Activated CD8-positive, alpha-beta memory T cell treated with anti-CD3 and anti-CD28 coated beads, Interleukin-2, amount 10 ng/mL, durations not matched to agents 7 days and 5 days (primary cell): ENCODE results near the gene GRAMD1B. TPM values are rescaled to one million over a fixed set of nuclear protein-coding genes. Genes with fewer than 3 reads are reported as not detected.
A peak's percentile ranks its signal among the peaks of the same experiment; 100 is the strongest.

ENCODE experiments used
- ATAC-seq: fragments of 150-1000 bp; cut with Tn5 transposase; one replicate; pipeline ENCODE4 v1.10.0; 2021; ENCODE audit warnings: moderate library complexity
- CTCF ChIA-PET: fragments of 350-600 bp; sonication (Branson Sonifier 250); formaldehyde crosslinking; loops from one replicate; lab custom pipeline; 2021; ENCODE audit warnings: antibody characterized with exemption; lab: Charles Lee
- DNase-seq: peaks from one replicate; pipeline ENCODE4 v3.0.0-alpha.2; 2020
- H3K27ac Mint-ChIP-seq: one replicate; pipeline ENCODE4 v1.8.0; 2021; ENCODE audit warnings: mild to moderate bottlenecking, mixed read lengths
- H3K27me3 Mint-ChIP-seq: one replicate; pipeline ENCODE4 v1.8.0; 2021; ENCODE audit warnings: mixed read lengths
- H3K36me3 Mint-ChIP-seq: one replicate; pipeline ENCODE4 v1.8.0; 2021; ENCODE audit warnings: mild to moderate bottlenecking, mixed read lengths
- H3K4me1 Mint-ChIP-seq: one replicate; pipeline ENCODE4 v1.8.0; 2021; ENCODE audit warnings: mixed read lengths
- H3K4me3 Mint-ChIP-seq: one replicate; pipeline ENCODE4 v1.8.0; 2021; ENCODE audit warnings: mild to moderate bottlenecking, moderate library complexity, mixed read lengths
- H3K9me3 Mint-ChIP-seq: one replicate; pipeline ENCODE4 v1.8.0; 2022; ENCODE audit warnings: low read depth, mixed read lengths
- total RNA-seq, 2 experiments: library from RNA; stranded (reverse); gene quantifications; one replicate each; pipeline ENCODE4 v1.2.3, GENCODE V29; 2021

Gene GRAMD1B
- total RNA-seq, 2 experiments from 2014 or later, result 75.6 to 89.9 TPM

DNA sequence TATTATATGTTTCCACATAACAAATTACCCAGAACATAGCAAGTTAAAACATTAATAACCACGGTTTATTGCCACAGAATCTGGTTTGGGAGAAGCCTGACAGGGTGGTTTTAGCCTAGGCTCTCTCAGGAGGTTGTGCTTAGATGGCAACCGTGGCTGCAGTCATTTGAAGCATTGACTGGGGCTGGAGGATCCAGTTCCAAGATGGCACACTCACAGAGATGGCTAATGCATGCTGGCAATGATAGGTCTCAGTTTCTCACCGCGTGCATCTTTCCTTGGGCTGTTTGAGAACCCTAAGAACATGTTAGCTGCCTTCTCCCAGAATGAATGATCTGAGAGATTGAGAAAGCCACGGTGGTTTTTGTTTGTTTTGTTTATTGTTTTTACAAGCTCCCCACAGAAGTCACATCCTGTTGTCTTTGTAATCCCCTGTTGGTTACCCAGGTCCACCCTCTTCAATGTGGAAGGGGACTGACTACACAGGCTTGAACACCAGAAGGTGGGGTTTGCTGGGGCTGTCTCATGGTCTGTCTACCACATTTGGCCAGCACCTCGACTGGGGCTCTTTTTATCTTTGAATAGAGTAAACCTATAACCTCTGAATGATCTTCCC lies 36.6 kb upstream of the GRAMD1B start:
- DNase-seq (peak; percentile 60), ATAC-seq (peak; percentile 77)
- Mint-ChIP-seq H3K36me3 (peaks cover 24% of the 10 kb centered on the region), H3K9me3 (no peaks in the 10 kb centered on the region), H3K27ac (peak overlapping the region; percentile 50), H3K4me1 (peaks cover 41% of the 10 kb centered on the region), H3K4me3 (no peak overlapping the region), H3K27me3 (peaks cover 3% of the 10 kb centered on the region)
- CTCF ChIA-PET, result interaction anchor here (0.7 to 2.3 kb wide), 8 partner anchors 9 to 85 kb away, joined by 3 to 17 read pairs (median 4); no protein-coding TSS in a partner anchor

DNA sequence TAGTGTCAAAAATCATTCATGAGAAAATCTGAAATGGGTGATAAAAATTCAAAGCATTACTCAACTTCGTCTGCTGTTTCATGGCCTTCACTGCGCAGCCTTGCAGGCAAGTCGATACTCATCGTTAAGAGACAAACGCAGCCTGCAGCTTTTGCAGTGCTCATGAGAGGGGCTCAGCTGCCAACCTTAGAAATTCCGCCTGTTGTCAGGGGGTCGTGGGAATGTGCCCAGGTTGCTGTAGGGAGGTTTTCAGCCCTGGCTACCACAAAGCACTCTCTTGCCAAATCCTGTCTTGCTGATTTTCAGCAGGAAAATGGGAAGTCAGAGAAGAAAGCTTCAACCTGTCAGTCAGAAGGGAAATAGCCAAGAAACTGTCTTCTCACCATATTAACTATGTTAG lies 25.4 kb upstream of the GRAMD1B start:
- CTCF ChIA-PET, result interaction anchor here (1.4 to 5.4 kb wide), 3 partner anchors 25 to 100 kb away, joined by 3 to 101 read pairs (median 10); partner anchors contain the start of gene GRAMD1B
- Mint-ChIP-seq H3K36me3 (peaks cover 3% of the 10 kb centered on the region), H3K4me1 (peaks cover 39% of the 10 kb centered on the region), H3K27me3 (no peaks in the 10 kb centered on the region), H3K9me3 (no peaks in the 10 kb centered on the region), H3K27ac (no peak overlapping the region), H3K4me3 (no peak overlapping the region)
- no peak for ATAC-seq
- no peak for DNase-seq

DNA sequence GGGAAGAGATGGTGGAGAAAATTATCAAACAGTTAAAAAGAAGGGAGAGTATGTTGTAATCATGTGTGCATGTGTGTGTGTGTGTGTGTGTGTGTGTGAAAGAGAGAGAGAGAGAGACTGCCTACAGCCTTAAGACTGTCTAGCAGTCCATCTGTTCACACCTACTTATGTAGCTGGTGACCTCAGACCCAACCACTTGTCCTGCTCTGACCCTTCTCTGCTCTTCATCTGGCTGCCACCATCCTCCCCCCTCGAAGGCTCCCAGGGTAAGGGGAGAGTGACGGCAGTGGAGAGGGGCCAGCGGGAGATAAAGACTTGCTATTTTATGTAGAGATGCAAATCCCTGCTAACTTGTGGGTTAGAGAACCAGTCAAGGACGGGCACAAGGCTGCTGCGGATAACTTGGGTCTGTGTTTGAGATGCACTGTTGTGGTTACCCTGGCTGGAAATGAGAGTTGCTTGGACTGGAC lies 24.9 kb upstream of the GRAMD1B start:
- peaks cover 43% of the 10 kb centered on the region for H3K4me1 Mint-ChIP-seq
- CTCF ChIA-PET, result interaction anchor here (1.4 to 6.3 kb wide), 5 partner anchors 25 to 105 kb away, joined by 3 to 248 read pairs (median 37); partner anchors contain the start of gene GRAMD1B
- no peaks in the 10 kb centered on the region for H3K9me3 Mint-ChIP-seq
- no peak for DNase-seq
- H3K4me3 Mint-ChIP-seq, result no peak overlapping the region
- H3K27me3 Mint-ChIP-seq, result no peaks in the 10 kb centered on the region
- H3K27ac Mint-ChIP-seq, result no peak overlapping the region
- no peak for ATAC-seq
- peaks cover 2% of the 10 kb centered on the region for H3K36me3 Mint-ChIP-seq

DNA sequence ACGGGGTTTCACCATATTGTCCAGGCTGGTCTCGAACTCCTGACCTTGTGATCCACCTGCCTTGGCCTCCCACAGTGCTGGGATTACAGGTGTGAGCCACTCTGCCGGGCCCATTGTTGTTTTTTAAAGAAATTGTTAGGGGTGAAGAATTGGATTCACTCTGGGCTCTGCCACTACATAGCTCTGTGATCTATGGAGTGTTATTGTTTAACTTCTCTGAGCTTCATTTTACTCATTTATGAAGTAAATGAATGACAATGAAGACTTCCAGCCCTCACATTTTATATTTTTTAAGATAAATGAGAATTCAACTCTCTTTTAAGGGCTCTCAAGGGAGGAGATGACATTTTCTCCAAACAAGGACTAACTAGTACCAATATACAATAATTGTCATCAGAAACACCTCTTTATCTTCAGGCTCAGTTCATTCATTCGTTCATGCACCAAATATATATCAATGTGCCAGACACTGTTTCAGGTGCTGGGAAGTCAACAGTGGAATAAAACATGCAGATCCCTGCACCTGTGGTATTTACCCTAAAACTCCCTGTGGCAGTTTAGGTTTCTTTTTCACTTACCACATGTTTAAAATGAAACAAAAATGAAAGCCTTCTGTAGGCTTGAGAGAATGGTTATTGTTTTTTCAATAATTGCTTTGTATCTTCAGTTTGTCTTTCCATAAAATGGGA lies 23.5 kb upstream of the GRAMD1B start:
- ATAC-seq (peak; percentile 45), DNase-seq (no peak)
- Mint-ChIP-seq H3K27me3 (no peaks in the 10 kb centered on the region), H3K4me3 (peak overlapping the region; percentile 74), H3K36me3 (no peaks in the 10 kb centered on the region), H3K27ac (peak overlapping the region; percentile 59), H3K9me3 (no peaks in the 10 kb centered on the region), H3K4me1 (peaks cover 48% of the 10 kb centered on the region)
- CTCF ChIA-PET, result interaction anchor here (0.8 to 6.3 kb wide), 37 partner anchors 10 to 174 kb away, joined by 3 to 248 read pairs (median 8); partner anchors contain the start of gene GRAMD1B

DNA sequence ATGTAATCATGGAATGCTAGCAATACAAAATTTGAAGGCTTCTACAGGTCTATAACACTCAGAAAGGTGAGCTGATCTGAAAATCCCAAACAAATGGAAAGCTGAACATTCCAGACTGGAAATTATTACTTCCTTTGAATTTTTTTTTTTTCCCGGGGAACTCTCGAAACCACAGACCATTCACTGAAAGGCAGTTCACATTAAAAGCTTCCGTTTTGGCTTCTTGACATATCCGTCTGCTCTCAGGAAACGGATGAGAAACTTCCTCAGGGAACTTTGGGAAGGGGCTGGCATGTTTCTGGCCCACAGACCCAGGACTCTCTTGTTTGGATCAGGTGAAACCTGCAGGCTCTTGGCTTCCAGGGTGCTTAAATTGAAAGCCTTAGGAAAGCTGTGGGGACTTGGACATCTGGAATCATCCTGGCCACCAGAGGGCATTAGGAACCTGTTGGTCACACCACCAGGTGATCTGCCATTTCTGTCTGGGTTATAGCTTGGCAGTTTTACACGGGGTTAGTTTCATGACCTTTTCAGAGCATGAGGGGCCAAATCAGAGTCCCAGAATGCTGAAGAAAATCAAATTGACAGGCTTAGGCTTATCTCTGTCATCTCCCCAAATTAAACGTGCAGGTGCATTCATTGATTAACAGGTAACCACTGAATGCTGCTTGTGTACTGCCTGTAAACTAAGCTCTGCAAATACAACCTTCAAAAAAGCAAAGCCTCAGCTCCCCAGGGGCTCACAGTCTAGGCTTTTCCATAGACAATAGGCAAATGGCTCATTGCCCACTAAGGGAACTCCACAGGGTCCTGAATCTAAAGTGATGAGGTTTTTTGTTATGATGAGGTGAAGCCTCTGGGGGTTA lies 22.7 kb upstream of the GRAMD1B start:
- Mint-ChIP-seq H3K4me3 (peak overlapping the region; percentile 74), H3K36me3 (no peaks in the 10 kb centered on the region), H3K27me3 (no peaks in the 10 kb centered on the region), H3K9me3 (no peaks in the 10 kb centered on the region), H3K4me1 (peaks cover 48% of the 10 kb centered on the region), H3K27ac (peak overlapping the region; percentile 75)
- ATAC-seq (peak; percentile 90), DNase-seq (peak; percentile 79)
- CTCF ChIA-PET, result interaction anchor here (0.5 to 6.3 kb wide), 45 partner anchors 9 to 173 kb away, joined by 3 to 248 read pairs (median 7); partner anchors contain the start of gene GRAMD1B

DNA sequence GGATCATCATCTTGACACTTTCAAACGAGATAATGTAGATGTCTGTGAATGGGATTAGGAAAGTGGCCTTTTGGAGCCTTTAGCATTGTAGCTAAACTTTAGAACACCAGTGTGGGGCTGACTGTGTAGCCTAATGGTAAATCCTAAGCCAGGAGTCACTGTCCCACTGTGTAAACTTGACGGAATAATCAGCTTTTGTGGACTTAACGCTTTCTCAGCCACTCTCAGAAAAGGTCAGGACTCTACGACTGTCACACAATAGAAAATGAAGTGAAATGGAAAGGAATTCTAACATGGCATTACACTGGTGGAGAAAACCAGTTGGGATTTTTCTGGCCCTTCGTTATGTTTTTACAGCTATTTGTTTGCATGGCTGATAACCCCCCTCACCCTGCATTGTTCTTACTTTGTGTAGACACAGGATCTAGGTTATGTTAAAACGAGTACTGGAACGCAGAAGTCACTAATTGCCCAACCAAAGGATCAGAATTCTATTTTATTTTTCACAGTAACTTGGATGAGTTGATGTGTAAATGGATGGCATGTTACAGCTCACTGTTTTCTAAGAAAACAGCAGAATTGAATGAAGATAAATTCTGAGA lies 22.0 kb upstream of the GRAMD1B start:
- H3K27ac Mint-ChIP-seq, result no peak overlapping the region
- H3K4me1 Mint-ChIP-seq, result peaks cover 48% of the 10 kb centered on the region
- no peak for ATAC-seq
- DNase-seq, result no peak
- H3K27me3 Mint-ChIP-seq, result no peaks in the 10 kb centered on the region
- H3K9me3 Mint-ChIP-seq, result no peaks in the 10 kb centered on the region
- no peak overlapping the region for H3K4me3 Mint-ChIP-seq
- CTCF ChIA-PET, result interaction anchor here (0.8 to 6.3 kb wide), 43 partner anchors 8 to 173 kb away, joined by 3 to 248 read pairs (median 8); partner anchors contain the start of gene GRAMD1B
- H3K36me3 Mint-ChIP-seq, result no peaks in the 10 kb centered on the region

DNA sequence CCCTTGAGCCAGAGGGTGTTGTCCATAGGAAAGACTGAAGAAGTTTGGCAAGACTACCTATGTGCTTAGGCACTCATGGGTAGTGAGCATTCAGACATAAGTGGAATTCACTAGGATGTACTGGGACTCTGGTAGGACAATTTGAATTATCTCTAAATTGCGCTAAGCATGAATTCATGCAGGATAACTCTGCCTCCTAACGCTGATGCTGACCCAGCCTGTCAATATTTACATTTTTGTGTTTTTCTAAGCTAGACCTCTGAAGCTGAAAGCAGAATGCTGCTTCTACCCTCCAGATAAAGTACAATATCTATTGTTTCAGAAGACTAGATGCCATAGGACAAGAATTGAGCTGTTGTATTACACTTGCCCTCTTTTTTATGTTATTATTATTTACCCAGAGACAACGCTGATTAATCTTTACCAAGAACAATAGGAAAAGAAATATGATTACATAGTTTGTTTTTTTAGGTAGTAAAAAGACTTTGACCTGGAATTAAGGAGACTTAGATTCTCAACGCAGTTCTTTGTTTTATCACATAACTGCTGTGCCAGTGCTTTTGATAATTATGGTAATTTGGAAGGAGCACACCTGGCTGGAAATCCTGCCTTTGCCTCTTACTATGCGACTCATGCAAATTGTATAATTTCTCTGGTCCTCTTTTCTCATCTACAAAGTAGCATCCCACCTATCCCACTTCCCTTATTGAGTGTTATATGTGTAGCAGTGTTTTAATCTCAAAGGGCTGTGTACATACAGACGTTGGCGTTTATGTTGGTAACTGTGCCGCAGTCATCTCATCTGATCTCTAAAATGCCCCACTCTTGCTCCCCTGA lies 21.2 kb upstream of the GRAMD1B start:
- ATAC-seq, result no peak
- no peaks in the 10 kb centered on the region for H3K27me3 Mint-ChIP-seq

DNA sequence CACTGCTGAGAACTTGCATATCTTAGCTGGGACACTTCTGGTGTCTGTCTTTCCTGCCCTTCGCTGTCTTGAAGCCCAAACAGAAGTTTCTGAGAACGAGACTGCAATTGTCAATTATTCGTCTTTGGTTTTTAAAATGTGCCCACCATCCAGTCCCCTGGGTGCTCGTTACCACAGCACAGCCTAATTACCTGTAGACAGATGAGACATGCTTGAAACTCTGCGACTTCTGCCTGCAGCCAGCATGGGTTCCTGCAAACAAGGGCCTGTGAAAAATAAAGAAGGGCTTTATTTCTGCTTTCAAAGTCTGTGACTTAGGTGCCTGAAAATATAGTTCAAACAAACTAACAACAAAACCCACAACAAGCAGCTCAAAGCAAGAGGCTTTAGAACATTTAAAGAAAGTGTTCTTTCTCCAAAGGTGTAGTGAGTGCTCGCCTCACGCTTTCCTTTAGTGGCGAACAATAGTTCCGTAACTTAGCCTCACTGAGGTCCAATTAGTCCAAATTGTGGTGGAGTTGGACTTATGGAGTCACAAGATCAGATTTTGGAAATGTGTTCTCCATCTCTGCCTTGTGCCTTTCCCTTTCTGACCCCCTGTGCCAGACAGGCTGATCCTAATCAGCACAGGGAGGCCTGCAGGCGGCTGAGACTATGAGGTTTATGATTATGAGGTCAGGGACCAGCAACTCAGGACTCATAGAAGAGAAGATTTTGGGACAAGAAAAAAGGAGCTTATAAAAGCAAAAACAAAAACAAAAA lies 20.4 kb upstream of the GRAMD1B start:
- H3K4me1 Mint-ChIP-seq, result peaks cover 42% of the 10 kb centered on the region
- no peaks in the 10 kb centered on the region for H3K36me3 Mint-ChIP-seq
- no peak overlapping the region for H3K27ac Mint-ChIP-seq
- no peak for DNase-seq
- H3K4me3 Mint-ChIP-seq, result no peak overlapping the region
- H3K9me3 Mint-ChIP-seq, result no peaks in the 10 kb centered on the region
- CTCF ChIA-PET, result interaction anchor here (2.0 to 6.3 kb wide), 5 partner anchors 20 to 68 kb away, joined by 6 to 248 read pairs (median 39); partner anchors contain the start of gene GRAMD1B
- no peaks in the 10 kb centered on the region for H3K27me3 Mint-ChIP-seq
- ATAC-seq, result no peak

More for the DNA sequence above, 21.2 kb upstream of the GRAMD1B start:
- DNase-seq, result no peak
- no peaks in the 10 kb centered on the region for H3K9me3 Mint-ChIP-seq
- no peak overlapping the region for H3K27ac Mint-ChIP-seq
- CTCF ChIA-PET, result interaction anchor here (1.1 to 6.3 kb wide), 17 partner anchors 8 to 146 kb away, joined by 3 to 248 read pairs (median 16); partner anchors contain the start of gene GRAMD1B
- H3K4me1 Mint-ChIP-seq, result peaks cover 48% of the 10 kb centered on the region
- no peaks in the 10 kb centered on the region for H3K36me3 Mint-ChIP-seq
- no peak overlapping the region for H3K4me3 Mint-ChIP-seq

DNA sequence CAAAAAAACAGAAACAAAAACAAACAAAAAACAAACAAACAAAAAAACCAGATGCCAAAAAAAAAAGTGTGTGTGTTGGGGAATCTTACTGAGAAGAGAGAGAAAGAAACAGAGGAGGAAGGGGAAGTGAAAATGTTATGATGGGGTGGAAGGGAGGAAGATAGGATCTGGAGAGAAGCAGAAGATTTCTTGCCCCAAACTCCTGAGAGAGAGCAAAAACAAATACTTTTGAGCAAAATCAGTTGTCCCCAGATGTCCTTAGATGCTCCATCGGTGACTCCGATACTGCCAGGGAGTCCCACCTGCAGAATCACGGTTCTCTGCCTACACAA lies 19.9 kb upstream of the GRAMD1B start:
- ATAC-seq, result no peak
- Mint-ChIP-seq H3K27me3 (no peaks in the 10 kb centered on the region), H3K36me3 (no peaks in the 10 kb centered on the region), H3K4me1 (peaks cover 37% of the 10 kb centered on the region), H3K9me3 (no peaks in the 10 kb centered on the region), H3K27ac (no peak overlapping the region), H3K4me3 (no peak overlapping the region)
- no peak for DNase-seq
- CTCF ChIA-PET, result interaction anchor here (2.0 to 6.3 kb wide), 2 partner anchors 25 to 67 kb away, joined by 6 to 248 read pairs; no protein-coding TSS in a partner anchor

DNA sequence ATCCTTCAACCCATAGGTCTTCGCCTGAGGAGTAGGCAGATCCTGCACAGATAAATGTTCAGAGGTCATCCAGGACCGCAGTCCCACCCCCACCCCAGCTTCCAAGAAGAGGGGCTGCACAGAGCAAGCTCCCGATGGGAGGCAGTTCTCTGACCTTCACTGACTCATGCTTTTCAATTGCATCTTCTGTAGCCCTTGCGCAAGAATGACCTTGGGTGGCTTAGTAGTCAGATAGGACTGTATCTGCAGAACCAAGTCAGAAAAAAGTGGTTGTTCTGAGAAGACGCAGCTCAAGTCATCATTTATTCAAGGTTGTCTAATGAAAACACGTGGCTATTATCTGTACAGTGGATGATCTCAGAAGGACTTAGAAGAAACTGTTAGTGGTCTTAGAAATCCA lies 16.4 kb upstream of the GRAMD1B start:
- Mint-ChIP-seq H3K27me3 (no peaks in the 10 kb centered on the region), H3K4me1 (peaks cover 9% of the 10 kb centered on the region), H3K9me3 (no peaks in the 10 kb centered on the region), H3K27ac (no peak overlapping the region), H3K36me3 (peaks cover 3% of the 10 kb centered on the region), H3K4me3 (no peak overlapping the region)
- DNase-seq (no peak), ATAC-seq (no peak)
- CTCF ChIA-PET, result interaction anchor here (0.8 to 1.3 kb wide), 3 partner anchors 65 to 301 kb away, joined by 3 read pairs; no protein-coding TSS in a partner anchor

DNA sequence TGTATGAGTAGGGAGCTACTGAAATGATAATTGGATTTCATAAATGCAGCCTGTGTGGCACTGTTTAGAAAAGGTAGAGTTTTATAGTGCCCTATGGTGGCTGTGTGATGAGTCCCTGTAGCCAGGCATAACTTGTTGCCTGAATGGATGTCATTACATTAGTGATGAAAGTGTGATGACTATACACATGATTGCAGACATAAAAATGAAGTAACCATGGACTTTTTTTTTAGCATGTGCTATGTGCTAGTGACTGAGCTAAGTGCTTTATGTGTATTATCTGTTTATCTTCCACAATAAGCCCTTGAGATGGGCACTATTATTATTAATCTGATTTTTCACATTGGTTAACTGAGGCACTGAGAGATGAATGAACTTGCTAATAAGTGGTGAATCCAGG lies 13.5 kb upstream of the GRAMD1B start:
- H3K9me3 Mint-ChIP-seq, result no peaks in the 10 kb centered on the region
- H3K27me3 Mint-ChIP-seq, result no peaks in the 10 kb centered on the region
- no peak overlapping the region for H3K4me3 Mint-ChIP-seq
- no peak for ATAC-seq
- no peak for DNase-seq
- H3K27ac Mint-ChIP-seq, result no peak overlapping the region
- H3K36me3 Mint-ChIP-seq, result peaks cover 3% of the 10 kb centered on the region
- CTCF ChIA-PET, result interaction anchor here (0.9 to 2.3 kb wide), 2 partner anchors 9 to 63 kb away, joined by 3 to 13 read pairs; no protein-coding TSS in a partner anchor
- H3K4me1 Mint-ChIP-seq, result peaks cover 10% of the 10 kb centered on the region
